Cerebellar nuclear complex (tissue), 1 donor: Measurements from ENCODE around the gene CARMIL3.

Experiments used
- DNase-seq, 2 experiments: peaks; one replicate each; lab custom pipeline; 2025; lab: John Stamatoyannopoulos, UW

CARMIL3 gene

DNA sequence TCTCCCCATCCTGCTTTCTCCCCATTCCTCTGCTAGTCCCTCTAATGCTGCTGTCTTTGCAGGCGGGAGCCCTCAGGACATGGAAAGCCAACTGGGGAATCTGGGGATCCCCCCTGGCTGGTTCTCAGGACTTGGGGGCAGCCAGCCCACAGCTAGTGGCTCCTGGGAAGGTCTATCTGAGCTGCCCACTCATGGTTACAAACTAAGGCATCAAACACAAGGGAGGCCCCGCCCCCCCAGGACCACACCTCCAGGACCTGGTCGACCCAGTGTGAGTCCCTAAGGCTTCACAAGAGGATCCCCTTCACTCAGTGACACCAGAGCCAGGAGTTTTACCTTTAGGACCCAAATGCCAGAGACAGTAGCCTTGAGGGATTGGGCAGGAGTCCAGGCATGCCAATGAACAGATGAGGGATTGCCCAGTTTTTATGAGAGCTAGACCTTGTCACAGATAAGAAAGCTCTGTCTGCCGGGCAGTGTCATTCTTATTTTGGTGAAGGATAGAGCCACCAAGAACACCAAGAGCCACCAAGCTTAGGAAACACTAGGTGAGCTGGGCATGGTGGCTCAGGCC lies 11.5 kb downstream of the CARMIL3 start:
- DNase-seq: no peak

DNA sequence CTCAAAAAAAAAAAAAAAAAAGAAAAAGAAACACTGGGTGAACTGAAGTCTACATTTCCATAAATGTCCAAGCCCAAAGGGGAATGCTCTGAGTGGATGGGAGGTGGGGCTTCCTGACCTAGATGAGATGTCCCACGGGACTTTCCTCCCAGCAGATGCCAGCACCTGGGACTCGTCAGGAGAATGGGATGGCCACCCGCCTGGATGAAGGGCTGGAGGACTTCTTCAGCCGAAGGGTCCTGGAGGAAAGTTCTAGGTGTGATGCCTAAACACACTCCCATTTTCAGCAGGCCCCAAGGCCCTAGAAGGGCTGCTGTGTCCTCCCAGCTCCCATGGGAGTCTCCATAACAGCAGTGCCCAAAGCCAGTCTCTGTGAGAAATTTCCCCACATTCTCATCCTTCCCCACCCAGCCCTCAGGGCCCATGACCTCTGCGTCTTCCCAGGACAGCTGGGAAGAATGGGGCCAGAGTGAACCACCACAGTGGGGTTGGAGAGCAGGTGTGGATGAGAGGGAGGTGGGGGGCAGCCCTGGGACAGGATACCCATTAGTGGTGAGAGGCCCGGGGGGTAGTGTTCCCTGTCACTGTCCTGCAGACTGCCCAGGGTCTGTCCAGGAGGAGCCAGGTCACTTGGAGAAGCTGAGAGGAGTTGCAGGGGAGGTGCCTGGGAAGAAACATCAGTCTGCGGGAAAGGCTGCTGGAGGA lies 12.4 kb downstream of the CARMIL3 start:
- no peak for DNase-seq

DNA sequence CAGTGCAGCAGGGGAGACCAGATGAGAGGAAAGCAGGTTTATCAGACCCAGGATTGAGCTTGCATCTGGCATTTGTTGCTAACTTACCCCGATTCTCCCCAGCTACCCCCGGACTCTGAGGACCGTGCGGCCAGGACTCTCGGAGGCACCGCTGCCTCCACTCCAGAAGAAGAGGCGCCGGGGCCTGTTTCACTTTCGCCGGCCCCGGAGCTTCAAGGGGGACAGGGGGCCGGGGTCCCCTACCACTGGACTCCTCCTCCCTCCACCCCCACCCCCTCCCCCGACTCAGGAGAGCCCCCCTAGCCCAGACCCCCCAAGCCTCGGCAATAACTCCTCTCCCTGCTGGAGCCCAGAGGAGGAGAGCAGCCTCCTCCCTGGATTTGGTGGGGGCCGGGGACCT lies 13.0 kb downstream of the CARMIL3 start:
- DNase-seq: no peak

DNA sequence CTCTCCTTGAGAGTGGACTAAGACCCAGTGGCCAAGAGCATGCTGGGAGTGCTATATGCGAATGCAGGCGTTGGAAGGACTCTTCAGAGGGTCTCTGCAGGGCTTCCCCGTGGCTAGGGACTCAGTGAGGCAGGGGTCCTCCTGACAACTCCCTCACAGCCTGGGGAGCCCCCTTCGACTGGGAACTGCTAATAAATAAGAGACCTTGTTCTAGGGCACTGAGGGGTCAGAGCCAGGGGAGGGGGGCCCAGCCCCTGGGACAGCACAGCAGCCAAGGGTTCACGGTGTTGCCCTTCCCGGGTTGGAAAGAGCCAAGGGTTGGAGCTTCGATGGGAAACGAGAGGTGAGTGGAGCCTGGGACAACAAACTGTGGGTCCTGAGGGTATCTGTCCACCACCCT lies 13.6 kb downstream of the CARMIL3 start:
- no peak for DNase-seq

DNA sequence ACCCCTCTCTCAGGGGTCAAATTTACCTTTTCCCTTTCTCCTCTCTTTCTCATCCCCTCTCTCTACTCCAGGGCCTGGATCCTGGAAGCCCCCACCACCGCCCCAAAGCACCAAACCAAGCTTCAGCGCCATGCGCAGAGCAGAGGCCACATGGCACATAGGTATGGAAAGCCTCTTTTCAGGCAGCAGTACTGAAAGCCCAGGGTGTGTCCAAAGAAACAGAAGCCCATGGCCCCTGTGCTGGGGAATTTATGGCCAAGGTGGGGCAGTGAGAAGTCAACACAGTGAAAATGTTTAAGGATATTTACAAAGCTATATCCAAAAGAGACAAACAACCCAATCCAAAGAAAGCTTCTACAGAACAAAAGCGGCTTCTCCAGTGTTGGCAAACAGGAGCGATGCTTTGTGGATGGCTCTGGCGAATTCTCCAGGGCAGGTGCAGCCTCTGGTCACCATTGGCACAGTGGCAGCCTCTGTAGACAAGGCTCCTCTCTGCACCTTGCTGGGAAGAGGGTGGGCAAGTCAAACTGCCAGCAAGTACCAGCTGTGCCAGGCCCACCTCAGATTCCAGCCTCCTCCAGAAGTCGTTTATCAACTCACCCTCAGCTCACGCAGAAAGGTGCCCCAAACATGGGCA lies 14.8 kb downstream of the CARMIL3 start:
- DNase-seq: no peak

DNA sequence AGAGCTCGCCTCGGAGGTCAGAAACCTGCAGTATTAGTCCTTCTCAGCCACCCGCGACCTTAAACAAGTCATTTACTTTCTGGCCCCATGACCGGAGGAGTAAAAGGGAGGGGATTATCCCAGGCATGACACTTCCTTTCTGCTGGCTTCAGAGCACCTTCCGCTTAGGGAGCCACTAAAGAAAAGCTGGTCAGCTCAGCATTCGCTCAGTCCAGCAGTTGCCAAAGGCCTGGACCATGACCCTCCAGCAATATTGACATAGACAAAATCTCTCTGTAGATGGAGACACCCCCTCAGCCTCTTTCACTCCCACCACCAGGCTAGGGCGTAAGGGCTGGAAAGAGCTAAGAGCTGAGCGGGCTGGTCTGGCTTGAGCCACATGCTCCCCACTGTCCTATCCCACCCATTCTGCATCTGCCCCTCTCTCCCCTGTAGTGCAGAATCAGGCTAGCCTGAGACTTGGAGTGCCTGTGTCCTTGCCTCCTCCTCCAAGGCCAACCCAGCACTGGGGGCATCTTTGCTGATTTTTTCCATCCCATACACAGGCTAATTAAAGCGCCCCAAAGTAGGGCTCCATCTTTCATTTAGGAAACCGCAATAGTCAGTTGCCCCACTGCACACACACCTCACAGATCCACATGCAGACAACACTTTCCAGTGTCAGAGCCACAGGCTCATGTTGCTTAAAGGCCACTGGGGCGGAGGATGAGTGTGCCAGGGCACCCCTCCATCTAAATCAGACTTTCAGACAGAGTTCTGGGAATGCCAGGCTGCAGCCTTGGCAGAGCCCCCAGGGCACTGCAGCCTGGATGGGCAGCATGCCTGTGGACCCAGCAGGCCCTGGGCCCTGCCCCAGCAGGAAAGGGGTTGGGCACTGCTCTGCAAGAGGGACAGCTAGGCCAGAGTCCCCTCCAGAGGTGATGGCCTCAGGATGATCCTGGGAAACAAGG lies 15.6 kb downstream of the CARMIL3 start:
- DNase-seq: no peak

DNA sequence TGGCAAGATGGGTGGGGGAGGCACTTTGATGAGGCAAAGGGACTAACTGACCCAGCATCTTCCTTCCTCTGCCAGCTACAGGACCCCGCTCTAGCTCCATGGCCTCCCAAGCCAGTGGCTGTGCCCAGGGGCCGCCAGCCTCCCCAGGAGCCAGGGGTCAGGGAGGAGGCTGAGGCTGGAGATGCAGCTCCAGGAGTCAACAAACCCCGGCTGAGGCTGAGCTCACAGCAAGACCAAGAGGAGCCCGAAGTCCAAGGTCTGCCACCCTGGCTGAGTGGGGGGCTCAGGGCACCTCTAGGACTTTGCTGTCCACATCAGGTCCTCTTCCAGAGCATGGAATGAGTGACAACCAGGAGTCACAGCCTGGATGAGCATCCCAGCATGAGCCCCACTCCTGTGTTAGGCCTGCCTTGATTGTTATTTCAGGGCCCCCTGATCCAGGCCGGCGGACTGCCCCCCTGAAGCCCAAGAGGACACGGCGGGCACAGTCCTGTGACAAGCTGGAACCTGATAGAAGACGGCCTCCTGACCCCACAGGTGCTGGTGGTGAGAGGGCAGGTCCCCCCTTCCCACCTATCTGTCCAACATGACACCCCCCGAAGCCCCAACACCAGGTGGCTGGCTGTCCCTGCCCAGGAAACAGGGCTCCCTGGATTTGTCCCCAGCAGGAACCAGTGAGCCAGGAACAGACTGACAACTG lies 17.1 kb downstream of the CARMIL3 start:
- no peak for DNase-seq

DNA sequence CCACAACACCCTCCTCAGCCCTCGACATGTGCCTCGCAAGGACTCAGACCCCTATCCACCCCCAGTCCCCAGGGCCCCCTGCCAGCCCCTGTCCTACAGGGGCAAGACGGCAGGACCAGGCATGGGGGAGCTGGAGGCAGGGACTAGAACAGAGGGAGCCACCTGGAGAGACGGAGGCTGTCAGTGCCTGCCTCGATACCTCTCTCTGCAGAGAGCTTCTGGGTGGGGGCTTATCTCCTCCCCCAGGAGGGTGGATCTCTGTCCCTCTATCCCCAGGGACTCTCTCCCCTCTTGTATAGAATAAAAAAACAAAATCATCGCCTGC lies 17.6 kb downstream of the CARMIL3 start:
- no peak for DNase-seq

DNA sequence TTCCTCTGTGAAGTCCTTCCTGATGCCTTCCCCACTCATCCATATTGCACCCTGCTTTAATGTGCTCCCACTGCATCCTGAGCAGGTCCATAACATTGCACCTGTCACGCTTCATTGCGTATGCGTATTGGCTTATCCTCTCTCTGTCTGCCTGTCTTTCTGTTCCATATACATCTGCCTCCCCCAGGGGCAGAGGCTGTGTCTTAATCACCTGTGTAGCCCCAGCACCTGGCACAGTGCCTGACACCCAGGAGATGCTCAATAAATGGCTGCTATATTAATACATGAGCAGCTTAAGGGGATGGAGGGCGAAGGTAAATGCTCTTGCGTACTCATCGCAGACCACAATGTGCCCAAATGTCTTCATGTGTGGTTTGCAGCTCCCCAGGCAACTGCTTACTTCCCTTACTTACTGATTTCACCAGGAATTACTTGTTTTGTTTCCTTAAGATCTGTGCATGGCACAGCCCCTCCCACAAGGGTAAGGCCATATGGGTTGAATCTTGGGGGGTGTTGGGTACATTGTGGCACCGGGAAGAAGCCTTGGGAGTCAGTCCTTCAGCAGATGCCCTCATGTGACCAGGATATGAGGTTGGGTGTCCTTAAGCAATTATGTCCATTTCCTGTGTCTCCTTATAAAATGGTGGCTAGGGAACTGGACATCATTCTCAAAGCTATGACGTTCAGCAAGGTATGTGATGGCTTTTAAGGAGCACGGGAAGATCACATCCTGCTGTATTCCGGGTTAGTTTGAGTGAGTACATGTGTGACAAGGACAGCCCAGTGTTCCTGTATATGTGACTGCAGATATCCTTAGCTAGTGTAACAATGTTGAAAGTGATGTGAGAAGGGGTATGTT lies 18.7 kb downstream of the CARMIL3 start:
- no peak for DNase-seq

DNA sequence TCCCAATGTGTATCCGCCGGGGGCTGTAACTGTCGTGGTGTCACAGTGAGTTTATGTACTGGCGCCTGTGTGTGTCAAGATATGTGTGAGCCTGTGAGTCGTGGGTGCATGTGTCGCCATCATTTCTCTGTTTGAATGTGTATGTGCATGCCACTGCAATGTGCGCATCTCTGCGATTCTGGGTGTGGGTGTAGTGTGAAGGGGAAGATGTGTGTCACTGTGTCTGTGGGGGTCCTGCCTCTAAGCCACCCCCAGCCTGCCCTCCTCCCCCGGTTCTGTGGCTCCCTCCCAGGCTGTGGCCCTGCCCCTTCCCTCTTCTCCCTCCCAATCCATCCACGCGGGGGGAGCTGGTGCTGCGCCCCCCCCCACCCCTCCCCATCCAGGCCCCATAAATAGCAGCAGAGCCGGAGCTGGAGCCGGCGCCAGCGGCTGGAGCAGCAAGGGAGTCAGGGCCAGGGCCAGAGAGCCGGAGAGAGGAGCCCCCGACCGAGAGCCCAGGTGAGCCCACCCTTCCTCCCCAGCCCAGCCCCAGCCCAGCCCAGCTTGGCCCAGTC lies 19.4 kb downstream of the CARMIL3 start, which contains the start of gene CPNE6:
Gene CPNE6, plus strand, starts transcription at position 419 of the 554 bp plus-strand sequence. CDS start 1,375 bp downstream, outside the sequence.
- DNase-seq: peak; percentile 29 to 64

DNA sequence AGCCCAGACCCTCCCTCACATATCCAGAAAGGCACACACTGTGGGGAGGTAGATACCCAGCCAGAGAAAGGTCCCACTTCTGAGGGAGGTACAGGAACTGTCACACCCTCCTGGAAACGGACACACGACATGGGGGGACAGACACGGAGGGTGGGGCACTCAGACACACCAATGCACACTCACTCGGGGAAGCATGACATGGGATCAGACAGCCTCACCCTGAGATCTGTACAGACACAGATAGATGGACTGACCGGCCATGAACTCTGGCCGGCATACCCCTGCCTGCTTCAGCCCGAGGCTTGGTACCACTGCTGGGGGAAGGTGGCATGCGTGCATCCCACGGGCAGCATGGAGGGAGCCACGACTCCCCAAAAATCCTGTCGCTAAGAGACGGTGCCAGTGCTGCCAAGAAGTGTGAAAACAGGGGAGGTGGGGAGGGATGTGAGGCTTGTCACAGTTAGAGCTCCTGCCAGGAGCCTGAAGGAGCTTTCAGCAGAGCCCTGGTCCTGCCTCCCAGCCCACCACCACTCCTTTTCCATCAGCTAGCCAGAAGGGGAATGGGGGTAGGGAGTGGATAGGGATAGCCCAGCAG lies 20.1 kb downstream of the CARMIL3 start:
- no peak for DNase-seq

DNA sequence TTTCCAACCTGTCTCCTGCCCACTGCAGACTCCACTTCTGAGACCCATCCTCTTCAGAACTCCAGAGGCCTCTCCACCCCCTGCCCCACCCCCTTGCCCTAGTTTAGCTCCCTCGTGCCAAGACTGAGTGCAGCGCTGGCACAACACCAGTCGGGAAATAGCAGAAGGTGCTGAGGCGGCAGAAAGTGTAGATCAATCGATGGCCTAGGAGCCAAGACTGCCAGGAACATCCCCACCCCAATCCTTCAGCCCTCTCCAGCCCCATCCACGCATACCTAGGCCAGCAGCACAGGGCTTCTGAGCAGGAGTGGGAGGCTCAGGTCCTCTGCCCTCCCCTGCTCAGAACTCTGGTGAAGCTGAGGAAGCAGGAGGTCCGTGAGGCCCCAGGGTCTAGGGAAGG lies 20.6 kb downstream of the CARMIL3 start:
- DNase-seq: no peak

DNA sequence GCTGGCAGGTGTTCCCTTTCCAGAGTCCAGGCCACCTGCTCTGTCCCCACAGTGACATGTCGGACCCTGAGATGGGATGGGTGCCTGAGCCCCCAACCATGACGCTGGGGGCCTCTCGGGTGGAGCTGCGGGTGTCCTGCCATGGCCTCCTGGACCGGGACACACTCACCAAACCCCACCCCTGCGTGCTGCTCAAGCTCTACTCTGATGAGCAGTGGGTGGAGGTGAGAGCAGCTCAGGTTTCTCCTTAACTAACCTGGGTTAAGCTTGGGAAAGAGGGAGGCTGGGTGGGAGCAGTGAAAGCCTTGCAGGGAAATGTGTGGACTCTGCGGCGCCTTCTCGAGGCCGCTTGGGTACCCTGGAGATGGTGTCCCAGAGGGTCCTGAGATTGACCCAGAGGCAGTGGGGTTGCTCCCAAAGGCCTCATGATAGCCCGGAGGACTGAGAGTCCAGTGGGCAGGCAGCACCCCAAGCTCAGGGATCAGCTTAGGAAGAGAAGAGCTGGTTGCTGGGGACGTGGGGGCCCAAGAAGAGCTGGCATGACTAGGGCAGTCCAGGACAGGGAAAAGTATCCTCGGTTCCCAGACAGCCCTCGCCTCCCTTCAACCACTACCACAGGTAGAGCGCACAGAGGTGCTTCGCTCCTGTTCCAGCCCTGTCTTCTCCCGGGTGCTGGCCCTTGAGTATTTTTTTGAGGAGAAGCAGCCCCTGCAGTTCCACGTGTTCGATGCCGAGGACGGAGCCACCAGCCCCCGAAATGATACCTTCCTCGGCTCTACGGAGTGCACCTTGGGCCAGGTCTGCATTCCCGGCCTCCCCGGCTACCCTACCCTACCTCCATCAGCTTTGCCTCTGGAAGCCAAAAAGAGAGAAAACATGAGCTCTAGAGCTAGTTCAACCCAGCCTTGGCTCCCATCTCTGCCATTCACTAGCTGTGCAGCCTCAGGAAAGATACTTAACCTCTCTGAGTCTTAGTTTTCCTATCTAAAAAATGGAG lies 21.4 kb downstream of the CARMIL3 start:
- DNase-seq: no peak

DNA sequence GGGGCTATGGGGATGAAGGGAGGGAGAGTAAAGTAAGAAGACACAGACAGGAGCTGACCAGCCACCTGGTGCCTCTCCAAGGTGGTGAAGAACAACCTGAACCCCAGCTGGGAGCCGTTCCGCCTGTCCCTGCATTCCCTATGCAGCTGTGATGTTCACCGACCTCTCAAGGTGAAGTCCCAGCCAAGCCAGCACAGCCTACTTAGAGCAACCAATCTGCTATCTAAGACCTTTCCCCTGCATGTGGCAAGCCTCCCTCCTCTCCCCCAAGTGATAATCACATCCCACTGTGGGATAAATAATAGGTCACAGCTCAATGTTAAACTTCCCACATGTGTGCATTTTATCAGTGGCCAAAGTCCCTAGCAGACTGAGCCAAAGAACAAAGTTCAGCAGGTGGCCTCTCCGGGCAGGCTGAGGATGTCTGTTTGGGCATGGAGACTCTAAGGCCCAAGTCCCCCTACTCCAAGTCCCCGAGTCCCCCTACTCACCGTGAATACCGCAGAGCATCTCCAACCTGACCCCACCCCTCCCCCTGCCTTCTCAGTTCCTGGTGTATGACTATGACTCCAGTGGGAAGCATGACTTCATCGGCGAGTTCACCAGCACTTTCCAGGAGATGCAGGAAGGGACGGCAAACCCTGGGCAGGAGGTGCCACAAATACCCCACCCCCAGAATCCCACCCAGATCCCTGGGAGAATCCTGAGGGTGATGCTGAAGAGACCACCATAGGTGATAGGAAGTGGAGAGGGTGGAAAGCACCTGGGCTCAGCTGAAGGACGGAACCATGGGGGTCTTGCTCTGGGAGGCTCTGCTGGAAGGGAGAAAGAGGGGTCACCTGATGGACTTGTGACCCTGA lies 23.0 kb downstream of the CARMIL3 start:
- no peak for DNase-seq

DNA sequence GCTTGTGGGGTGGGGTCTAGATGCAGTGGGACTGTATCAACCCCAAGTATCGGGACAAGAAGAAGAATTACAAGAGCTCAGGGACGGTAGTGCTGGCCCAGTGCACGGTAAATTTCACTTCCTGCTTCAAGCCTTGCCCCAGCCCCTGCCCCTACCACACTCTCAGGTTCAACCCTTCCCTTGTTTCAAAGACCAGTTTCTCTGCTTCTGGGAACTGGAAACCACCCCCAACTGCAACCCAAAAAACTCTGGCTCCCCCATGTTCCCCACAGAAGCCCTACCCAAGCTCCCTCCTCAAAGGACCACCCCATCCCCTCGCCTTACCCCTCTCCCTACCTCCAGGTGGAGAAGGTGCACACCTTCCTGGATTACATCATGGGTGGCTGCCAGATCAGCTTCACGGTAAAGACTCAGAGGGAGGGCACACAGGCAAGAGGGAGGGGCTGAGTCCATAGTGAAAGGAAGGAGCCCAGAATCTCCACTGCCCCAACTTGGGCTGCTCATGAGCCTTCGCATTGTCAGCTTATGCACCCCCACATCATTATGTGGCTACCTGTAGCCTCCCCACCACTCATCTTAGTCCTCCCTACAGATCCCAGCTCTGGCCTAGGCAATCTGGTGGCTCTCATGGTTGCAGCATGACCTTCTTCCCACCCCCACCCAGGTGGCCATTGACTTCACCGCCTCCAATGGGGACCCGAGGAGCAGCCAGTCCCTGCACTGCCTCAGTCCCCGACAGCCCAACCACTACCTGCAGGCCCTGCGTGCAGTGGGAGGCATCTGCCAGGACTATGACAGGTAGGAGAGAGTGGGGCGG lies 23.9 kb downstream of the CARMIL3 start:
- no peak for DNase-seq

DNA sequence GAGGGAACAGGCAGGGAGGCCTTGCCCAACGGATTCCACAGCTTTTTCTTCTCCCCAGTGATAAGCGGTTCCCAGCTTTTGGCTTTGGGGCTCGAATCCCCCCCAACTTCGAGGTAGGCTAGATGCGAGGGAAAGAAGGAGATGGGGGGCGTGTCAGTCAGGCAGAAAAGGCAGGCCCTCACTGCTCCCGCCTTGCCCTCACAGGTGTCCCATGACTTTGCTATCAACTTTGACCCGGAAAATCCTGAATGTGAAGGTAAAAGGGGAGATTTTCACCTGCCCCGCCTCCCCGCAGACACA lies 24.4 kb downstream of the CARMIL3 start:
- DNase-seq: no peak

DNA sequence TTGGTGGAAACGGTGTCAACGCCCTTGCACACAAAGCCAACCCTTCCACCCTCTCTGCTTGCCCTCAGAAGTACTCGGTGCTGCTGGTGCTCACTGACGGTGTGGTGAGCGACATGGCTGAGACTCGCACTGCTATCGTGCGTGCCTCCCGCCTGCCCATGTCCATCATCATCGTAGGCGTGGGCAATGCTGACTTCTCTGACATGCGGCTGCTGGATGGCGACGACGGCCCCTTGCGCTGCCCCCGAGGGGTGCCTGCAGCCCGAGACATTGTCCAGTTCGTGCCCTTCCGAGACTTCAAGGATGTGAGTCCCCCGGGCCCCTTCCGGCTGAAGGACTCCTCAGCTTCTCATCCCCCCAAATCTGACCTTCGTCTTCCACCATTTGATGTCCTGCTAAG lies 25.3 kb downstream of the CARMIL3 start:
- DNase-seq: no peak
